Iris pigment epithelial cell (primary cell): ENCODE data around the gene TNS4.

ENCODE experiments used
- DNase-seq: peaks from one replicate; pipeline ENCODE4 v3.0.0-alpha.2; 2011; ENCODE audit warnings: low read depth

The TNS4 gene

GRCh38 chr17:40457369-40457768 lies 44.1 kb downstream of the TNS4 start:
- DNase-seq: no peak

GRCh38 chr17:40456396-40456951 lies 44.9 kb downstream of the TNS4 start:
- DNase-seq: no peak

DNA sequence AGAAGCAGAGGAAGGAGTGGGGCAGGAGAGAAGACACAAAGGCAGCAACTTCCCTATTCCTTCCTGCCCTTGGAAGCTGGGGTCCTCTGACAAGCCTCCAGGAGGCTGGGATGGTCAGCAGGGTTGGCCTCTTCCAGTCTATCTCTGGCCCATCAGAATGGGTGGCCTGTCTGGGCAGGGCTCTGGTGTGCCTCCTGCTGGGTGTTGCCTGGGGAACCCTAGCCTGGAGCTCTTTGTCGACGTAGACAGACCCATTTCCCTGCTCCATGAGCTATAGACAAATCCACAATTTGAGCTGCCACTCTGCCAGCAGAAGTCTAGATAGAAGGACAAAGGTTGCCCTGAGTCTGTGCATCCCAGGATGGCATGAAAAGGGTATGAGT lies 46.8 kb downstream of the TNS4 start:
- no peak for DNase-seq

DNA sequence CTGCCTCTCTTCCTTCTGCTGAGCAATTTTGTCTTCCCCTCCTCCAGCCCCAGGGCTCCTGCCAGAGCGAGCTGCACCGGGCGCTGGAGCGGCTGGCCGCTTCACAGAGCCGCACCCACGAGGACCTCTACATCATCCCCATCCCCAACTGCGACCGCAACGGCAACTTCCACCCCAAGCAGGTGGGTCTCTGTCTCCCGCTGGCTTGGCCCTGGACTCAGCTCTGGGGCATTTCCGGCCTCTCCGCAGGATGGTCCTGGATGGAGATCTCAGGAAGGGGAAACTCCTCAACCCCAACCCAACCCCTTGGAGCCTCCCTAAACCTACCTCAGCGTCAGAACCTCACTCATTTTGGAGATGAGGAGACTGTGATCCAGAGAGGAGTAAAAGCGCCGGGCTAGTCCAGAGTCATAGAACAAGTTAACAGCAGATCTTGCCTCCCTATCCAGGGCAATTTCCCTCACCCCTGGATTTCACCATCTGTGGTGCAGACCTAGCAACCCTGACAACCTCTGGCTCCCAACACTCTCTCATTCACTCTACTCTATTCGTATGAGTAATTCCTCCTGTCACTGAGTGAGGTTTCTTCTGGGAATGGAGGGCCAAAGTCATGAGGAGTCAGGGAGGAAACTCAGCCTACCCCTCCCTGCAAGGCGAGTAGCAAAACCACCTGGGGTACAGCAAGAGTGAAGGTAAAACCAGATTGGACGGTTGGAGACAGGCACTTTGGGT lies 47.4 kb downstream of the TNS4 start:
- DNase-seq: no peak

DNA sequence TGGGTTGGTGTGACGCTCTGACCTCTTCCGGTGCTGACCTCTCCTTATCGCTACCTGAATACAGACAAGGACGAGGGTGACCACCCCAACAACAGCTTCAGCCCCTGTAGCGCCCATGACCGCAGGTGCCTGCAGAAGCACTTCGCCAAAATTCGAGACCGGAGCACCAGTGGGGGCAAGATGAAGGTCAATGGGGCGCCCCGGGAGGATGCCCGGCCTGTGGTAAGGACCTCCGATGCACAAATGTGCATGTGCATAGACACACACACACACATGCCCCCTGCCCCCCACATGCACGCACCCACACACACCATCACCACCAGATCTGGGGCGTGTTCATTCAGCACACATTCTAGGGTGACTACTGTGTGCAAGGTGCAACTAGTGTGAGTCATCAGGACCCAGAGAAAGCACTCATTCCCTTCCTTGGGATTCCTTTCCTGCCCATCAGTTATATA lies 48.5 kb downstream of the TNS4 start:
- no peak for DNase-seq

DNA sequence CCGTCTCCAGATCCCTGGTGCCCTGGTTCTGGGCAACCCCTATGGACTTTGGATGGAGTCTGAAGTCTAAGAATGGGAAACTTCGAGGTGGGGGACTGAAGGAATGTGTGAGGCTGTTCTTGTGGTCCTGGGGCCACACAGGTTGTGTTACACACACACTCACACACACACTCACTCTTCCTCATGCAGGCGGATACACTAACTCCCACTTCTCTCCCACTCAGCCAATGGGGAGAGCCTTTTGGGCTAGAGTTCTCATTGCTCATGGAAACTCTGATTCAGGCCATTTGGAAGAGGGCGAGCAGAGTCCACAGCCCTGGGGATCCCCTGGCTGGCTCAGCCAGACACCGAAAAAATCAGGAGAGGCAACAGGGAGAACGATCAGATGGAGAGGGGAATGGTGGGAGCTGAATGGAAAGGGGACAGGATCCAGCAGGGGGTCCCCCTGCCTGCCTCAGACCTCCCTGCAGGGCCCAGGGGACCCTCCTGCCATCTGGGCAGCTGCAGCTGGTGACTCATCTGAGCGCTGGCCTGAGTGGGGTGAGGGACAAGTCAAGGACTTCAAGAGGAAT lies 49.1 kb downstream of the TNS4 start:
- peak; percentile 95 for DNase-seq

- peak; percentile 56 for DNase-seq
Observed at GRCh38 chr17:40451420-40451819, 50.0 kb downstream of the TNS4 start.

DNA sequence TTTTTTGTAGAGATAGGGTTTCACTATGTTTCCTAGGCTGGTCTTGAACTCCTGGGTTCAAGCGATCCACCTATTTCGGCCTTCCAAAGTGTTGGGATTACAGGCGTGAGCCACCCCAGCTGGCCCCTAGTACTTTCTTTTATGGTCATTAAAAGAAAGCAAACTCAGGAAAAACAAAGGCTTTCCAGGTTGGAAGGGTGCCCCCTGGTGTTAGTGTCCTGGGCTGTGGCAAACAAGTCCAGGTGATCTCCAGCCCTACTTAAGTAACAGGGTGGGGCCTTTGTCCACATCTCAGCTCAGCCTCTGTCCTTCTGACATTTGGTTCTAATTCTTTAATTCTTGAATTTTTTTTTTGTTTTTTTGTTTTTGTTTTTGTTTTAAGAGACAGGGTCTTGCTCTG lies 51.2 kb downstream of the TNS4 start:
- DNase-seq: no peak

- no peak for DNase-seq
Observed at GRCh38 chr17:40448639-40449261, 52.7 kb downstream of the TNS4 start.

GRCh38 chr17:40448213-40448638 lies 53.2 kb downstream of the TNS4 start:
- no peak for DNase-seq

DNA sequence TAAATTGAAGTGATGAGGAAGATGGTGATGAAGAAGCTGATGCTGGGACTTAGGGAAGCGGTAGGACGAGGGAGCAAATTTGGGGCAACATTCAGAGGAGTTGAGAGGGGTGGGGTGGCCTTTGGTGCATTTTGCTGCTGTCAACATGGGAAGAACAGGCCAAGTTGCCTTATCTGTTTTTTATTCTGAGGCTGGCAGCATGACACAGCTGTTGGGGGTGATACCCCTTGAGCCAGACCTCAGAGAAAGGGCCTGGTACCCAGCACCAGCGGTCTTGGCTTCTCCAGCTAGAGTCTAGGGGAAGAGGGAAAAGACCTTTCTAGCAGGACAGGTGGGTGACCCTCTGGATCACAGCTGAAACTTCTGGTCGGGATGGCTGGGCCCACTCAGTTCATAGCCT lies 53.6 kb downstream of the TNS4 start:
- no peak for DNase-seq

- no peak for DNase-seq
Observed at GRCh38 chr17:40447148-40447644, 54.2 kb downstream of the TNS4 start.

DNA sequence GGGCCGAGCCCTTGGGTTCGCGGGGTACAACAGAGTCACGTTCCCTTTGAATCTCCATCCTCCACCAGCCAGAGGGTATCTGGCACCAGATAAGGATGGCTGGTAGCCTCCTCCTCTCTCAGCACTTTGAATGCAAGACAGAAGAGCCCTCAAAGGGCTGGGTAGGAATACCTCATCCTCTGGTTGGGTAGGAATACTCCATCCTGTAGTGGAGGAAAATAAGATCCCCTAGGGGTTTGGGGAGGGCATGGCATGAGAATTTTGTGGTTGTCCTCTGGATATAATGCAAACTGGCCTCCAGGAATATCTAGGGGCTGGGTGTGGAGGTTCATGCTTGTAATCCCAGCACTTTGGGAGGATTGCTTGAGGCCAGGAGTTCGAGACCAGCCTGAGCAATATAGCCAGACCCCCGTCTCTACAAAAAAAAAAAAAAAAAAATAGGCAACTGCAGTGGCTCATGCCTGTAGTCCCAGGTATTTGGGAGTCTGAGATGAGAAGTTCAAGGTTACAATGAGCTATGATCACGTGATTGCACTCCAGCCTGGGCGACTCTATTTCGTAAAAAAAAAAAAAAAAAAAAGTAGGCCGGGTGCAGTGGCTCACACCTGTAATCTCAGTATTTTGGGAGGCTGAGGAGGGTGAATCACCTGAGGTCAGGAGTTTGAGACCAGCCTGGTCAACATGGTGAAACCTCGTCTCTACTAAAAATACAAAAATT lies 55.5 kb downstream of the TNS4 start:
- DNase-seq: peak; percentile 22

DNA sequence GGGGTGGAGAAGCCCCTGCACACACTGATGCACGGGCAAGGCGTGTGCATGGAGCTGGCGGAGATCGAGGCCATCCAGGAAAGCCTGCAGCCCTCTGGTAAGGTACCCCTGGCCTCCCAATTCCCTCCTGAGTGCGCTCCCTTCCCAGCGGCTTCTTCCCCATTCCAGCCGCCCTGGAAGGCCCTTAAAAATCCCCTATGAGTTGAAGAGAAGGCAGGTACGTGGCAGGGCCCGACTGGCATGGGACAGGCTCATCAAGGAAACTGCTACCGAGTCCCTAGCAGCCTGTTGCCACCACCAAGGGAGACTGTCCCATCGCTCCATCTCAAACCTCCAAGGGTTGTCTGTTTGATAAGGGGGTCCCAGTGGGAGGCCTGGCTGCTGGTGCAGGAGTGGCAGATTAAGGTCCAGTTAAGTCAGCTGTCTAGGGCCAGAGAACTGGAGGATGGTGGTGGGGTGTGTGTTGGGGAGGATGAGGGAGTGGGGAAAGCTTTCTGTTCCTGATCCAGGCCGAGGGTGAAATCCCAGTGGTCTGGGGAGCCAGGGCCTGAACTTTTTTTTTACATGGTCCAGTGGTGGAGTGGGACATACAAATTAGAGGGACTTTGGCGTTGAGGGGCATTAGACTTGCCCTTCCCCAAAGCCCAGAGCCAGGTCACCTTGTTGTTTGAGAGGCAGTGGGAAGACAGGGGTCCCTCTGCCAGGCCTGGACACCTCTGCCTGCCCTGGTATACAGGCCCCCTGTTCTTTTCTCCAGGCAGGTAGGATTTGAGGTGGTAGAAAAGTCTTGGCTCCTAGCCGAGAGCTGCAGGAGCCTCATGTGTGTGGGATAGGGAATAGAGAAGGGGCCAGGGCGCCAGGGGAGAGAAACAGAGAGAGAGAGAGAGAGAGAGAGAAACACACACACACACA lies 57.2 kb downstream of the TNS4 start:
- DNase-seq: peak; percentile 31

DNA sequence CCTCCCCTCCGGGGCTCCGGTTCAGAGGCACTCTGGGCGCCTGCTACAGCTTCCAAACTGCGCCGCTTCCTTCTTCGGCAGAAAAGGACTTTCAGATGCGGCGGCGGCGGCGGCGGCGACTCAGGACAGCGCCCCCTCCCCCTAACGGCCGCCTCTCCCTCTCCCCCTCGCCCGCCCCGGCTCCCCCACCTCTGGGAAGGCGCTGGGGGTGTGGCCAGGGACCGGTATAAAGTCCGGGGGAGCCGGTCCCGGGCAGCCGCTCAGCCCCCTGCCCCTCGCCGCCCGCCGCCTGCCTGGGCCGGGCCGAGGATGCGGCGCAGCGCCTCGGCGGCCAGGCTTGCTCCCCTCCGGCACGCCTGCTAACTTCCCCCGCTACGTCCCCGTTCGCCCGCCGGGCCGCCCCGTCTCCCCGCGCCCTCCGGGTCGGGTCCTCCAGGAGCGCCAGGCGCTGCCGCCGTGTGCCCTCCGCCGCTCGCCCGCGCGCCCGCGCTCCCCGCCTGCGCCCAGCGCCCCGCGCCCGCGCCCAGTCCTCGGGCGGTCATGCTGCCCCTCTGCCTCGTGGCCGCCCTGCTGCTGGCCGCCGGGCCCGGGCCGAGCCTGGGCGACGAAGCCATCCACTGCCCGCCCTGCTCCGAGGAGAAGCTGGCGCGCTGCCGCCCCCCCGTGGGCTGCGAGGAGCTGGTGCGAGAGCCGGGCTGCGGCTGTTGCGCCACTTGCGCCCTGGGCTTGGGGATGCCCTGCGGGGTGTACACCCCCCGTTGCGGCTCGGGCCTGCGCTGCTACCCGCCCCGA lies 58.0 kb downstream of the TNS4 start, which contains the start of gene IGFBP4:
IGFBP4 (plus strand) TSS at position 255 of the 792 bp plus-strand sequence; CDS start at position 541, 286 bp downstream.
- peak; percentile 83 for DNase-seq

GRCh38 chr17:40442392-40443195 lies 58.8 kb downstream of the TNS4 start:
- peak; percentile 50 for DNase-seq

GRCh38 chr17:40440166-40440565 lies 61.3 kb downstream of the TNS4 start:
- no peak for DNase-seq

GRCh38 chr17:40437095-40437732 lies 64.2 kb downstream of the TNS4 start:
- DNase-seq: no peak

DNA sequence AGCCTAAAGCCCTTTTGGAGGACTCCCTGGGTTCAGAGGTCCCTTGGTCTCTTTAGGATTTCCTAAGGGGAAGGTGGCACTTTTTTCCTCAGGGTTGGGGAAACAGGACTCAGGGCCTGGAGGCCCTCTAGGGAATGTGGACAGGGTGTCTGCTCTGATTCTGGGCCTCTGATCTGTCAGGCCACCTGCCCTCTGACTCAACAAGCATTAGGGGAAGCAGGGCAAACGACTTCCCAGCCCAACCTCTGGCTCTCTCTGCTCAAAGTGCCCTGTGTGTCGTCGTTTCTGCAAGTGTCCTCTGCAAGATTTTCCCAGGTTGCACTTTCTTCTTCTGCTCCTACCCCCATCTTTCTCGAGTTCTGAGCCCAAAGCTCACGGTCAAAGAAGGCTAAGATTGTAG lies 64.8 kb downstream of the TNS4 start:
- DNase-seq: no peak
